UCSD-AML1 (cell line): ENCODE data around the gene NNT.
A peak's percentile ranks its signal among the peaks of the same experiment; 100 is the strongest.
"Not testable (repeated sequence)": the region's sequence is repeated elsewhere in the genome, so short reads cannot be mapped to it uniquely, and the experiment has no call there.

Source experiments
- DNase-seq: peaks from one replicate; lab custom pipeline; 2025; ENCODE audit not compliant: unreplicated experiment; lab: John Stamatoyannopoulos, UW

The NNT gene

DNA sequence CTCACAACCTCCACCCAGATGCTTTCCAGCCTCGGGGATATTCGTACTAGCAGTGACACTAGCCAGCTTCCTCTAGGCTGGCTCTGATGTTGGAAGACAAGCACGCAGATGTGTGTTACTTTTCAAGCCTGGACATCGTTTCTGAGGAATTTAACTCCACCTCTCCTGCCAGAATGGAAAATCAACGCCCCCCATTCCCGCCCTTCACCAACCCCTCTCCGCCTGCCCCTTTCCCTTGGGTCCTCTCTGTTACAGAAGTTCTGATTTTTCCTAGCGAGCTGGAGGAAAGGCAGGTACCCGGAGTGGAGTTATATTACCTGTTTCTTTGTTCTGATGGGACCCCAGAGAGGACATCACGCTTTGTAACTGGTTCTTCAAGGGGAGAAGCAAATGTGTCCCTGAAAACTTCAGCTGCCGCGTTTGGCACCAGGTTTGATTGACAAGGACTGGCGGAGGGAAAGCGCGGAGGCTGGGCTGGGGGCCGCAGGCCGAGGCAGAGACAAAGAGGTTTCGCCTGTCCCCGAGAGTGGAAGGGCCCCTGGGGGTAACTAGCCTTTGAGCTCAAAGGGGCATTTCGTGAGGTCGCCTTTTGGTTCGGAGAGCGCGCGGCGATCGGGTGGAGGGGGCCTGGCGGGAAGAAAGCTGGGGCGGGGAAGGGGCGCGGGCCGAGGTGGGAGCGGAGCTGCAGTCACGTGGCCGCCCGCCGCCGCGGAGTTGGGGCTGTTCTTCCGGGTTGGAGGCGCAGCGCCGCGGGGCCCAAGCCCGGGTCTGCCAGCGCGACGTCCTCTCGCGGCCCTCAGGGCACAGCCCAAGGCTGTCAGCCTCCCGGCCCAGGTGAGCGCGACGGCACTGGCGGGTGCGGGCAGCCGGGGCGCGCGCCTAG is at the start of gene NNT:
Gene NNT, plus strand, starts transcription at position 720 of the 883 bp plus-strand sequence. CDS start 6,016 bp downstream, outside the sequence.
- DNase-seq: peak; percentile 78

DNA sequence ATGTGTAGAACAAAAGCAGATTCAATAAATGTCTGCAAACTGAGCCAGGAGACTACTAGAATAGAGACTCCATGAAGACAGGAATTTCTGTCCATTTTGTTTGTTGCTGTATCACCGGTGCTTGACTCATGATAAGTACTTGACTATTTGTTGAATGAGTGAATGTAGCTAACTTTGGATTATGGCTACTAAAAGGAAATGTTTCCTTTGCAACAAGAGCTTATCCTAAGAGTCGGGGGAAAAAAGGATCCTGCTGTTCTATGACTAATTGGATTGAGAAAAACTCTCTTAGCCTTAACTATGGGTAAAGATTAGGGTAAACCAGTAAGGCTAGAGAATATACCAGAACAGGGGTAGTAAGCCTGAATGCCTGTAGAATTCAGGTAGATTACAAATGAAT is 49.6 kb upstream of the NNT start:
- DNase-seq: no peak

DNA sequence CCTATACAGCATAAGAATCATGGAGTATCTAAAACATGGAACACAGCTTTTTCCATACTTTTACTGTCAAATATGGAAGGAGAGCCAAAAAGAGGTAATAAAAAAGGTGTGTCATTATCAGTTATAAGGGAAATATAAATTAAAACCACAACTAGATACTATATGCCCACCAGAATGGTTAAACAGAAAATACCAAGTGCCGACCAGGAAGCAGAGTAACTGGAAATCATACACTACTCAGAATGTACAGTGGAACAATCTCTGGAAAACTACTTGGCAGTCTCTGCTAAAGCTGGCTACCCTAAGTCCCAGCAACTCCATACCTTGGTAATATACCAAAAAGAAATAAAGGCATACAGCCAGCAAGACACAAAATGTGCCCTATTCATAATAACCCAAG is 48.5 kb upstream of the NNT start:
- DNase-seq: no peak

DNA sequence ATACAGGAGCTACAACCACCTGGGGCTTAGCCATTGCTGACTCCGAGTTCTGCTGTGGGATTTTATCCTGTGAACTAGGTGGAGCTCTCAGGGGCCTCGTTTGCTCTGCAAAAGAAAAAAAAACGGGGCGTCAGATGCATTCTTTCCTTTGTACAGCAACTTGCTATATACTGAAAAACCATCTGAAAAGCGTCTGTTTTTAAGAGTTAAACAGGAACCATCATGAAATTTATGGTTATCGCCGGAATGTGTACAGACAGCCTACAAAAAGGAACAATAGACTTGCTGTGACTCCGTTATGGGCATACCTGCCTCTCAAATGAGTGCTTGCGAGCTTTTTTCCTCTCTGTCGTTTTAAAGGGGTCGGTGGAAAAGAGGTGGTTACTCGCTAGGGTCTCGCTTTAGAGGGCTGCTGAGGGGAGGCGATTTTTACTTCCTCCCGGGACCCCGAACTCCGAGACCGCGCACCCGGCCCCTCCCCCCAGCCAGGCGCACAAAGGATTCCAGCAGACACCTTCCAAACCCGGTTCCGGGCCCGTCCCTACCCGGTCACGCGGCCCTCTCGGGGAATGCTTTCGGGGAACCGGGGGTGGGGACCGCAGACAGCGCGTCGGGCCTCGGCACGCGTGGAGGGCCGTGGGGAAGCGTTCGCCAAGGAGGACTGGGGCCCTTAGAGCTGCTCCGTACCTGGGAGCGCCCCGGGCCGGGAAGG is 46.9 kb upstream of the NNT start:
- DNase-seq: peak; percentile 71

DNA sequence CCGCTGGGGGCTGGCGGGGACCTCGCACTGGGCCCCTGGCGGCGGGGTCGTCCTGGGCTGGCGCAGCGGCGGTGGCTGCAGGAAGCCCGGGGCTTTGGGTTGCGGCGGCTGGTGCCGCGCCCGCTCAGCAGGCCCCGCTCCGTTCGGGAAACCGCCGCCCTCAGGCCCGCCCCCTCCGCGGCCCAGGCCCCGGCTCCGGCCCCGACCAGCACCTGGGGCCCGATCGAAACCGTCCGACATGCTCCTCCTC is 46.4 kb upstream of the NNT start:
- not testable (repeated sequence) for DNase-seq

DNA sequence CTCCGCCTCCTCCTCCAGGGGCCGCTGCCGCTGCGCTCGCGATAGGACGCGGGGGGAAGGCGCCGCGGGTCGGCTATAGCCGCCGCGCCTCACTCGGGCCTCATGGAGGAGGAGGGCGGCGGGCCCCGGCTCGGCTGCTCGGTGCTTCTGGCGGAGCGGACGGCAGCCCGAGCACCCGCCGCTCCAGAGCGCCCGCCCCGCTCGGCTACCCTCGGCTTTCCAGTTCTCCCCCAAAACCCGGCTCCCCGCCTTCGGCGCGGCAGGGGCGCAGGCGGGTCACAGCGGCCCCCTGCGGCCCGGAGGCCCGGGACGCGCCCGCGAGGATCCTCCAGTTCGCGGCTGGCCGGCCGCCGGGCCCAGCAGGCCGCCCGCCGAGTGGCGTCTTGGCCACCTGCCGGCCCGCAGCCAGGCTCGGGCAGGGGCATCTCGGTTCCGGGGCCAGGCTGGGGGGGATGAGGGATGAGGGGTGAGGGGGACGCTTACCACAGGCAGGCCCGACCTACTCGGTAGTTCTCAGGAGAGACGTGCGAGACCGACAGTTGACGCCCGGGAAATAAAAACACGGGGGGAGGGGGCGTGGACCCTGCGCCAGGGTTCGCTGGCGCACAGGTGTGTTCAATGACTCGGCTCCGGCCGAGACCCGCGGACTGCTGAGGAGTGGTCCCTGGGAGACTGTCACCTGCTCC is 46.0 kb upstream of the NNT start, which contains the start of gene PAIP1:
Gene PAIP1, minus strand, starts transcription at position 221 of the 686 bp plus-strand sequence. CDS start 231 bp downstream, outside the sequence.
- DNase-seq: peak; percentile 91

DNA sequence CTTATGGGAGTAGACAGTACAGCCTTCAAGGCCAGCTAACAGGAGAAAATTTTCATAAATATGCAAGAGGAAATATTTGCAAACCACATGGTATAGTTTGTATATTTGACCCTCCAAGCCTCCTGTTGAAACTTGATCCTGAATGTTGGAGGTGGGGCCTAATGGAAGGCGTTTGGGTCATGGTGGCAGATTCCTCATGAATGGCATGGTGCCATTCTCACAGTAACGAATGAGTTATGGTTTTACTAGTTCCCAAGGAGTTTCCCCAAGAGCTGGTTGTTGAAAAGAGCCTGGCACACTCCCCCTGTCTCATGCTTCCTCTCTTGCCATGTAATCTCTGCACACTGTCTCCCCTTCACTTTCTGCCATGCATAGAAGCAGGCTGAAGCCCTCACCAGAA is 42.9 kb upstream of the NNT start:
- no peak for DNase-seq

DNA sequence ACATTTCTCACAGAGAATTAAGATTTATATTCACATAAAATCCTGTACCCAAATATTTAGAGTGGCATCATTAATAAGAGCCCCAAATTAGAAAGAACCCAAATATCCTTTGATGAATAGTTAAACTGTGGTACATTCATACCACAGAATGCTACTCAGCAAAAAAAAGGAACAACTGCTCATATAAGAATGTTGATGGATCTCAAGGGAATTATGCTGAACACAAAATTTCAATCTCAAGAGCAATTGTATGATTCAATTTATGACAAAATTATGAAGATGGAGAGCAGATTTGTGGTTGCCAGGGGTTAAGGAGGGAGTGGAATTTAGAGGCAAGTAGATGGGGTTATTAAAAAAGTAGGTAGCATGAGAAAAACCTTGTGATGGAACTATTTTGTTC is 41.6 kb upstream of the NNT start:
- no peak for DNase-seq

DNA sequence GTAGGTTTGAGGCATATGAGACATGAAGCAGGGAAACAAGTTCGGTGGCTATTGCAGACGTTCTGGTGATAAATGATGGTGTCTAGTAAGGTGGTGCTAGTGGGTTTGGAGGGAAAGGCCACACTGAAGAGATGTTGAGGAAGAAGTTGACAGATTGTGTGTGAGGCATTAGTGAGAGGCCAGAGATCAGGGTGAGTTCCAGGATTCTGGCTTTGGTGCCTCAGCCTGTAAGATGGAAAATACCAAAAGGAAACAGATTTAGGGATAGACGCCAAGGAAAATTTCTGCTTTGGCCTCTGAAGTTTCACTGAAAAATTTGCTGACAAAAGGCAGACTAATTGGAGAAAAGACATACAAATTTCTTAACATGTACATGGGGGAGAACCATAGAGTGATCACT is 39.7 kb upstream of the NNT start:
- no peak for DNase-seq

DNA sequence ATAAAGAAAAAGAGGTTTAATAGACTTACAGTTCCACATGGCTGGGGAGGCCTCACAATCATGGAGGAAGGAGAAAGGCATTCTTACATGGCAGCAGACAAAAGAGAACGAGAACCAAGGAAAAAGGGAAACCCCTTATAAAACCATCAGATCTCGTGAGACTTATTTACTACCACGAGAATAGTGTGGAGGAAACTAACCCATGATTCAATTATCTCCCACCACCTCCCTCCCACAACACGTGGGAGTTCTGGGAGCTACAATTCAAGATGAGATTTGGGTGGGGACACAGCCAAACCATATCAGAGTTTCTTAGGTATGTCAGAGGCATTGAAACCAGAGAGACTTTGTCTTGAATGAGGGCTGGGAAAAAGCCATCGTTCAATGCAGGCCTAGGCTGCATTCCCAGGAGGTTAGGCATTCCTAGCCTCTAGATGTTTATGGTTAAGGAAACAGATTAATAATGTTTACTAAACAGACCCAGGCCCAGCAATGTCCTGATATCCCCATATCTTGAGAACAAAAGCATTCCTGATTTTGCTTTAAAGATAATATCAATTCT is 38.6 kb upstream of the NNT start:
- no peak for DNase-seq

DNA sequence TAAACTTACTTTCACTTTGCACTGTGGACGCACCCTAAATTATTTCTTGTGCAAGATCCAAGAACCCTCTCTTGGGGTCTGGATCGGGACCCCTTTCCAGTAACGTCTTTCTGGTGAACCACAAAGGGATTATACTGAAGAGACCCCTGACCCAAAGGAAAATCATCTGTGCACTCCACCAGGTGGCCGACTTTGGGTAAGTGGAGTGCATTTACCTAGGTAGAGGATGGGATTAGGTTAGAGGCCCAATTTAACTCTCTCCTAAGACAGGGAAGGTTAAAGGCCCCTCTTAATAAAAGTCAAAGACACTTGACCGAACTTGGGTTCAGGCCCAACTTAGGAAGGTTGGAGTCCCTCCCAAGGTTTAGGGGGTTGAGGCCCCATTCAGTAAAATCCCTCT is 37.9 kb upstream of the NNT start:
- DNase-seq: no peak

DNA sequence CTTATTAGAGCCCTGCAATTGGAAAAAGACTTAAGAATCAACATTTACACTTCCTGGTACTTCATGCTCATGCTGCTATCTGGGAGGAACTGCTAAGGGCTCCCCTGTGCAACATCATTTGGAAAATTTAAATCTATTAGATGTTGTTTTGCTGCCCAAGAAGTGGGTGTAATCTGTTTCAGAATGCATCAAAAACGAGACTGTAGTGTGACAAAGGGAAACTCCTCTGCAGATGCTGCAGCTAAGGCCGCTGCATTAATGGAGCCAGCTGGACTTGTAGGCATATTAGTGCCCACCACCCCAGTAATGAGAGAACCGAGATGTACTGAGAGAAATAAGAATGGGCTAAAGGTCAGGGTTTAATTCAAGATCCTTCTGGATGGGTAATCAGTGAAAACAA is 35.0 kb upstream of the NNT start:
- no peak for DNase-seq

DNA sequence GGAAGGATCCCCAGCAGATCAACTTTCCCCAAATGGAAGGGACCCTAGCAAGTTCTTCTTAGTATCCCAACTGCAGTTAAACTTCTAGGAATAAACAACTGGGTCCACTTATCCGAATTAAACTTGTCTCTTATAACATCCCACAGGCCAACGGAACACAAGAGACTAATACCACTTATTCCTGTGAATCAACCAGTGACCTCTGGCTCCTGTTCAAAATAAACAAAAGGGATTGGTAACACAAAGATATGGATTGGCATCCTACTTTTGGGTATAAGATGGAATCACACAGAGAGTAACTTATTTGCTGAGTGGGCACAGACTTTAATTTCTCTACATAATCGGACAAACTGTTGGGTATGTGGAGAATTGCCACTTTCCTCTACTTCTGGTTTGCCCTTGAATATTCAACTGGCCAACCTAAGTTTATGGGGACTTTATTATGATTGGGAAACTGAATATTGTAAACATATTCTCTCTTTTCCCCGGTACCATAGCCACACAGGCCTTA is 33.7 kb upstream of the NNT start:
- DNase-seq: no peak

DNA sequence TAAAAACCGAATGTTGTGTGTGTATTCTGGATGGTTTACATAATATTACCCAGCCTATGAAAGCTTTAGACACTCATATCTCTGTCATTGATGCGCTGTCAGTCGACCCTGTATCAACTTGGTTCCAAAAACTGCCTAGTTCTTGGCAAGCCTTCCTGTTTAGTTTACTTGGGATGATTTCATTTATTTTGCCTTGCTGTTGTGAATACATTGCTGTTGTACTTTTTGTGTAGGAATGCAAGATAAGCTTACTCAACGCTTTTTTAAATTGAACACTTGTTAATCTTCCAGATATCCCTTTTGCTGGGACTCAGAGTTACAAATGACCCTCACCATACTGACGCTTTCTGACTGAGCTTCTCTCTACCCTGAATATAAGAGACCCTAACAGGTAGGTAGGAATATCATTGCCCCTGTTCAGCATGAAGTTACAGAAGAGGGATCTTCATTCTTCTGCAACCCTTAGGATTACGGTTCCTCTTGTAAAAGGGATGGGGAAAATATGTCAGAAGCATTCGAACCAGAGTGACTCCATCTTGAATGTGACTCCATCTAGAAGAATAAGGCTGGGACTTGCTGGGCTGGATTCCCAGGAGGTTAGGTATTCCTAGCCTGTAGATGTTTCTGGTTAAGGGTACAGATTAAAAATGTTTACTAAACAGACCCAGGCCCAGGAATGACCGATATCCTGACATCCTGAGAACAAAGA is 32.4 kb upstream of the NNT start:
- DNase-seq: no peak

DNA sequence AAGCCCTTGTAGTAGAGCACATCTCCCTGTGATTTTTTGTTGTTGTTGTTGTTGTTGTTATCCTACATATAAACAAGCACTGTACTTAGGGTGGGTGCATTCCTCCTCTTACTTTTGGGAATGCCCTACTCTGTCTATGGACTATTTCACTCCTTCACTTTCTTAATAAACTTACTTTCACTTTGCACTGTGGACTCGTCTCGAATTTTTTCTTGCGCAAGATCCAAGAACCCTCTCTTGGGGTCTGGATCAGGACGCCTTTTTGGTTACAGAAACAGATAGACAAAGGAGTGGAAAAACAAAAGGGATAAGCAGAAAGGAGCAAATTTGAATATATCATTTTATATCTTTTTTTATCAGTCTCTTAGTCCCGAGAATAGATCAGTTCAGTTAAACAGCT is 31.7 kb upstream of the NNT start:
- DNase-seq: no peak

DNA sequence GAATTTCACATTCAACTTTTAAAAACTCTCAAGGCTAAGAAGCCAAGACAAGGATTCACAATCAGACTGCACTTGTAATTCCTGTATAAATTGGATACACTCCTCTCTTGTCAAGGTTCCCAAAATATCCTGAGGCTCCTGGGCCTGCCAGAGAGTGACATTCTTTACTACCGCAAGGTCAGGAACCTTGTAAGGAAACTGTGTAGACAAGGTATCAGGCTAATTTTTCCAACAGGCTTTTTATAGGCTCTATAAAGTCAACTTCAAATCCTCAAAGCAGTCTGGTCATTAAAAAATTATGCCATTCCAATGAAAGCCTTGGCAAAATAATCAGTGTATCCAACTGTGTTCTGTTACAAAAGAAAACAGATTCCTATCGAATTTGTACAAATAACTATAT is 30.6 kb upstream of the NNT start:
- no peak for DNase-seq

DNA sequence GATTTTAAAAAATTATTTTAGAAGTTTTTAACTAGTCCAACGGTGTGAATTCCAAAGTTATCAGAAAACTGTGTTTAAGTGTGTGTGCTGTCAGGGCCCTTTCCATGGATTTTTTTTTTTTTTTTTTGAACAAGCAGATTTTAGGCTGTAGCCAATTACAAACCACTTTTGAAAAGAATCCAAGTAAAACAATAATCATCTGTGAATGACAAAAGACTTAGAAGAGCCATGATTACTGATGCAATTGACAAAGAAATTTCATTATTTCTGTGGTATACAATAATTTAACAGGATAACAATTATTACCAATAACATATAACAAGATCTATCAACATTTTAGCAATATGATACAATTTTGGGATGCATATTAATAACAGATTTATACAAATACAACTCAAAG is 29.9 kb upstream of the NNT start:
- DNase-seq: no peak

DNA sequence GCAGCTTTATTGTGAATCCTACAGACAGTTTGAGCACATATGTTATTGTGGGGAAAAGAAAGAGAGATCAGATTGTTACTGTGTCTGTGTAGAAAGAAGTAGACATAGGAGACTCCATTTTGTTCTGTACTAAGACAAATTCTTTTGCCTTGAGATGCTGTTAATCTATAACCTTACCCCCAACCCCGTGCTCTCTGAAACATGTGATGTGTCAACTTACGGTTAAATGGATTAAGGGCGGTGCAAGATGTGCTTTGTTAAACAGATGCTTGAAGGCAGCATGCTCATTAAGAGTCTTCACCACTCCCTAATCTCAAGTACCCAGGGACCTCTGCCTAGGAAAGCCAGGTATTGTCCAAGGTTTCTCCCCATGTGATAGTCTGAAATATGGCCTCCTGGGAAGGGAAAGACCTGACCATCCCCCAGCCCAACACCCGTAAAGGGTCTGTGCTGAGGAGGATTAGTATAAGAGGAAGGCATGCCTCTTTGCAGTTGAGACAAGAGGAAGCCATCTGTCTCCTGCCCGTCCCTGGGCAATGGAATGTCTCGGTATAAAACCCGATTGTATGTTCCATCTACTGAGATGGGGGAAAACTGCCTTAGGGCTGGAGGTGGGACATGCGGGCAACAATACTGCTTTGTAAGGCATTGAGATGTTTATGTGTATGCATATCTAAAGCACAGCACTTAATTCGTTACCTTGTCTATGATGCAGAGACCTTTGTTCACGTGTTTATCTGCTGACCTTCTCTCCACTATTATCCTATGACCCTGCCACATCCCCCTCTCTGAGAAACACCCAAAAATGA is 22.4 kb upstream of the NNT start:
- DNase-seq: not testable (repeated sequence)

DNA sequence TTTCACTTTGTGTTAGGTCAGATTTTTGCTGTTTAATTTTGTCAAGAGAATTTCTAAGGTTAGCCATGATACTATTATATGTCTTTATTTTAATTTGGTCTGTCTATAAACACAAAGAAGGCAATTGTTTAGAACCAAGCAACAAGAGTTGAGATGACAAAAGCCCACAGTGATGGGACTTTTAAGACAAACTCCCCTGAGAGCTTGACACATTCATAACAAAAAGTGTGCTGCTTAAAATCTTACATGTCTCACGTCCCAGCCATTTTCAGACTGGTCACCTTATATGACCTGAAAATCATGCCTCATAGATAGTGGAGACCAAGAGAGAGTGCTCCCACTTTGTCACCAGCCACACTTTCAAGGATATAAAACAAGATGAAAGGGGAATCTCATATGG is 21.6 kb upstream of the NNT start:
- DNase-seq: no peak
